ENCODE measurements around the gene GRIN2D.

GRIN2D gene

GRCh38 chr19:48443256-48443655 is 49.8 kb downstream of the GRIN2D start:
- DNase-seq: no peak
